Ishikawa (cell line): ENCODE results near the gene HOXB4.
A peak's percentile ranks its signal among the peaks of the same experiment; 100 is the strongest.

Source experiments
- CEBPB ChIP-seq: IDR thresholded peaks from 2 replicates; pipeline ENCODE4 v1.6.1; 2012
- CREB1 ChIP-seq: IDR thresholded peaks from 2 replicates; pipeline ENCODE4 v1.6.1; 2012; ENCODE audit warnings: low read depth
- EGR1 ChIP-seq: IDR thresholded peaks from 2 replicates; pipeline ENCODE4 v1.6.1; 2012
- EP300 ChIP-seq: IDR thresholded peaks from 2 replicates; pipeline ENCODE4 v1.6.1; 2012; ENCODE audit warnings: borderline replicate concordance
- FOXM1 ChIP-seq: IDR thresholded peaks from 2 replicates; pipeline ENCODE4 v1.6.1; 2012; ENCODE audit warnings: low read depth, borderline replicate concordance
- NFIC ChIP-seq: IDR thresholded peaks from 2 replicates; pipeline ENCODE4 v1.6.1; 2012
- RAD21 ChIP-seq: IDR thresholded peaks from 2 replicates; pipeline ENCODE4 v1.6.1; 2012; ENCODE audit warnings: low read depth
- REST ChIP-seq: IDR thresholded peaks from 2 replicates; pipeline ENCODE4 v1.6.1; 2012; ENCODE audit warnings: low read depth, mild to moderate bottlenecking
- TAF1 ChIP-seq: IDR thresholded peaks from 2 replicates; pipeline ENCODE4 v1.6.1; 2012; ENCODE audit warnings: low read depth, mild to moderate bottlenecking
- TCF12 ChIP-seq: IDR thresholded peaks from 2 replicates; pipeline ENCODE4 v1.6.1; 2012; ENCODE audit warnings: low read depth
- TEAD4 ChIP-seq: IDR thresholded peaks from 2 replicates; pipeline ENCODE4 v1.6.1; 2012
- USF1 ChIP-seq: IDR thresholded peaks from 2 replicates; pipeline ENCODE4 v1.6.1; 2012
- YY1 ChIP-seq: IDR thresholded peaks from 2 replicates; pipeline ENCODE4 v1.6.1; 2012; ENCODE audit warnings: low read depth
- ZBTB7A ChIP-seq: IDR thresholded peaks from 2 replicates; pipeline ENCODE4 v1.6.1; 2012; ENCODE audit warnings: low read depth
- TF ChIP-seq, protein P1 (sequence below): IDR thresholded peaks from 2 replicates; pipeline ENCODE4 v1.6.1; 2012

Gene HOXB4

DNA sequence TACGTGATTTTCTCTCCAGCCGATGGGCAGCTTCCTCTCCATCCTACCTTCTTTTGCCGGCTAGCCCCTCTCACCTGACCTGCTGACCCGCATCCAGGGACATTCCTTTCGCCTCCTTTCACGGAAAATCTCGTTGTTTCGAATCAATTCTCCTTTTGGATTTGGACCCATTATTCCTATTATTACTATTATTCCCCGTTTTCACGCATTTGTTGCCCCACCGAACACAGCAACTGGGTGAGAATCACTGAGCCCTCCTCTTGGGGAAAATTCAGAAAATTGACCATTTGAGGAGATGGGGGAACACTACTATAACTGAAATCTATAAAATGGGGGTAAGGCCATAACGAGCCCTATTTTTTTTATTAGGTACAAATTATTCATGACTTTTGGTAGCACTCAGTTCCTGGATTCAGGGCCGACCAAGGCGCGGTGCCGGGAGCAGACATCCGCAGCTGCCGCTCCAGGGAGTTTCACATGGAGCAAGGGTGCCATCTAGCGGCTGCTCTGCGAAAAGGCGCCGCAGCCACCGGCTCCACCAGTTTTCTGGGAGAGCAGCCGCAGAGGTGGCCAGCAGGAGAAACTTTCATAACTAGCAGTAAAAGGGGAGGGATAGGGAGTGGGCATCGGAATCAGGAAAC lies 40.2 kb upstream of the HOXB4 start:
- TF ChIP-seq RAD21: peak; percentile 92
- TF ChIP-seq EP300: no peak

- TF ChIP-seq TEAD4 (peak; percentile 36; the same call in 1 of the 2 replicates), ZBTB7A (no peak), TAF1 (0 out of 2 replicates have a peak, but pooled peaks have one; percentile 22), CEBPB (no peak), CREB1 (no peak)
- TF ChIP-seq, protein P1, sequence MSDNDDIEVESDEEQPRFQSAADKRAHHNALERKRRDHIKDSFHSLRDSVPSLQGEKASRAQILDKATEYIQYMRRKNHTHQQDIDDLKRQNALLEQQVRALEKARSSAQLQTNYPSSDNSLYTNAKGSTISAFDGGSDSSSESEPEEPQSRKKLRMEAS: peak; percentile 34; the same call in 1 of the 2 replicates
Observed at GRCh38 chr17:48617471-48618255, 39.5 kb upstream of the HOXB4 start.

GRCh38 chr17:48616717-48617470 lies 38.7 kb upstream of the HOXB4 start:
- TF ChIP-seq, protein P1: no peak
- TF ChIP-seq REST: no peak
- TF ChIP-seq CEBPB: no peak
- no peak for TF ChIP-seq TAF1
- TF ChIP-seq TEAD4: no peak
- no peak for TF ChIP-seq RAD21
- no peak for TF ChIP-seq CREB1
- TF ChIP-seq TCF12: no peak
- no peak for TF ChIP-seq YY1
- TF ChIP-seq EGR1: no peak
- TF ChIP-seq USF1: no peak
- no peak for TF ChIP-seq ZBTB7A
- no peak for TF ChIP-seq NFIC
- no peak for TF ChIP-seq EP300
- no peak for TF ChIP-seq FOXM1

DNA sequence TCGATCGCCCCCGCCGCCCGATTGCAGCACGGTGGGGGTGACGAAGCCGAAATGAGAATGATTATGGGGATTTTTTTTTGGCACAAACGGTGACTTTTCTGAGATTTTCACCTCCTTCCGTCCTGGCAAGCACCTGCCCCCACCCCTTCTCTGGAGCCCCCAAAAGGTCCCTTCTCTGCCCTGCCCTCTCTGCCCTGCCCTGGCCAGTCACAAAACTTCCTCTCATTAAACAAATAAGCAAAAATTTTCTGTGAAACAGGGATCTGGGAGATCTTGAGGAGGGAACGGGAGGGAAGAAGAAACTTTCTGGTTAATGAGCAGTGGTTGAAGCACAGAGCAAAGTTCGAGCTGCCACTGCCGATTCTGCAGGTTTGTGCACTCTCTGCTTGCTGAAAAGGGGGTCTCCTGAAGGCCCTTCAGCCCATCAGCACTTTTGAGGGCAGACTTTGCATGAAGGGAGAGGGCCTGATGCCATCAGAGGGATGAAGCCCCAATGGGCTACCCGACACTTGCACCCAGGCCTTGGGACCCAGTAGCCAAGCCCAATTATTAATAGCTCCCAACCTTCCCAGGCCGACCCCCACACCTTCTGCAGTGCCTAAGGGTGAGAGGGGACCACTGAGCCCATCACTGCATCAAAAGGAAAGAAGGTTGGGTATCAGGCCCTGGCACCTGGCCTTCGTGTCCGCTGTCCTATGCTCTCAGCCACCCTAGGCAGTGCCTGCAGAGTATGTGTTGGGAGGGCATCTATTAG lies 38.0 kb upstream of the HOXB4 start:
- TF ChIP-seq NFIC: no peak
- TF ChIP-seq EP300: no peak
- no peak for TF ChIP-seq TEAD4
- TF ChIP-seq YY1: no peak
- no peak for TF ChIP-seq REST
- TF ChIP-seq TCF12: no peak
- no peak for TF ChIP-seq RAD21
- no peak for TF ChIP-seq FOXM1
- TF ChIP-seq USF1: no peak
- TF ChIP-seq TAF1: no peak
- TF ChIP-seq EGR1: no peak
- no peak for TF ChIP-seq CEBPB
- TF ChIP-seq ZBTB7A: no peak
- no peak for TF ChIP-seq CREB1
- TF ChIP-seq, protein P1: no peak
